Measurements from ENCODE around the gene FHOD3.

DNA sequence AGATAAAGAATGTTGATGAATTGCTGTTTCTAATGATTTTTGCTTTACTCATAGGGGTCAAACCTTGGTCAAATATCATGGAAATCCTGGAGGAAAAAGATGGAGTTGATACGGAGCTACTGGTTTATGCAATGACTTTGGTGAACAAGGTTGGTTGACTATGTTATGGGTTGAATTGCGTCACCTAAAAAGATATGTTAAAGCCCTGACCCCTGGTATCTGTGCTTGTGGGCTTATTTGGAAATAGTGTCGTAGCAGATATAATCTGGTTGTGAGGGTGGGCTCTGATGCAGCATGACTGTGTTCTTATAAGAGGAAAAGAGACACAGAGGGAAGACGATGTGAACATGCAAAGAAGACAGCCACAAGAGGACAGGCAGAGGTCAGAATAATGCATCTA, 305.1 kb downstream of the FHOD3 start:
- TF ChIP-seq EZH2 (IDR thresholded peaks at IDR 0.05; ENCODE audit: low read depth, unreplicated experiment): no peak
- TF ChIP-seq, protein P1, sequence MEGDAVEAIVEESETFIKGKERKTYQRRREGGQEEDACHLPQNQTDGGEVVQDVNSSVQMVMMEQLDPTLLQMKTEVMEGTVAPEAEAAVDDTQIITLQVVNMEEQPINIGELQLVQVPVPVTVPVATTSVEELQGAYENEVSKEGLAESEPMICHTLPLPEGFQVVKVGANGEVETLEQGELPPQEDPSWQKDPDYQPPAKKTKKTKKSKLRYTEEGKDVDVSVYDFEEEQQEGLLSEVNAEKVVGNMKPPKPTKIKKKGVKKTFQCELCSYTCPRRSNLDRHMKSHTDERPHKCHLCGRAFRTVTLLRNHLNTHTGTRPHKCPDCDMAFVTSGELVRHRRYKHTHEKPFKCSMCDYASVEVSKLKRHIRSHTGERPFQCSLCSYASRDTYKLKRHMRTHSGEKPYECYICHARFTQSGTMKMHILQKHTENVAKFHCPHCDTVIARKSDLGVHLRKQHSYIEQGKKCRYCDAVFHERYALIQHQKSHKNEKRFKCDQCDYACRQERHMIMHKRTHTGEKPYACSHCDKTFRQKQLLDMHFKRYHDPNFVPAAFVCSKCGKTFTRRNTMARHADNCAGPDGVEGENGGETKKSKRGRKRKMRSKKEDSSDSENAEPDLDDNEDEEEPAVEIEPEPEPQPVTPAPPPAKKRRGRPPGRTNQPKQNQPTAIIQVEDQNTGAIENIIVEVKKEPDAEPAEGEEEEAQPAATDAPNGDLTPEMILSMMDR (conservative IDR thresholded peaks at IDR 0.05; ENCODE audit: low read depth in 2 of 2): no peak
- TF ChIP-seq EZH2phosphoT487 (IDR thresholded peaks at IDR 0.05; ENCODE audit: unreplicated experiment): no peak
- TF ChIP-seq, protein P2, sequence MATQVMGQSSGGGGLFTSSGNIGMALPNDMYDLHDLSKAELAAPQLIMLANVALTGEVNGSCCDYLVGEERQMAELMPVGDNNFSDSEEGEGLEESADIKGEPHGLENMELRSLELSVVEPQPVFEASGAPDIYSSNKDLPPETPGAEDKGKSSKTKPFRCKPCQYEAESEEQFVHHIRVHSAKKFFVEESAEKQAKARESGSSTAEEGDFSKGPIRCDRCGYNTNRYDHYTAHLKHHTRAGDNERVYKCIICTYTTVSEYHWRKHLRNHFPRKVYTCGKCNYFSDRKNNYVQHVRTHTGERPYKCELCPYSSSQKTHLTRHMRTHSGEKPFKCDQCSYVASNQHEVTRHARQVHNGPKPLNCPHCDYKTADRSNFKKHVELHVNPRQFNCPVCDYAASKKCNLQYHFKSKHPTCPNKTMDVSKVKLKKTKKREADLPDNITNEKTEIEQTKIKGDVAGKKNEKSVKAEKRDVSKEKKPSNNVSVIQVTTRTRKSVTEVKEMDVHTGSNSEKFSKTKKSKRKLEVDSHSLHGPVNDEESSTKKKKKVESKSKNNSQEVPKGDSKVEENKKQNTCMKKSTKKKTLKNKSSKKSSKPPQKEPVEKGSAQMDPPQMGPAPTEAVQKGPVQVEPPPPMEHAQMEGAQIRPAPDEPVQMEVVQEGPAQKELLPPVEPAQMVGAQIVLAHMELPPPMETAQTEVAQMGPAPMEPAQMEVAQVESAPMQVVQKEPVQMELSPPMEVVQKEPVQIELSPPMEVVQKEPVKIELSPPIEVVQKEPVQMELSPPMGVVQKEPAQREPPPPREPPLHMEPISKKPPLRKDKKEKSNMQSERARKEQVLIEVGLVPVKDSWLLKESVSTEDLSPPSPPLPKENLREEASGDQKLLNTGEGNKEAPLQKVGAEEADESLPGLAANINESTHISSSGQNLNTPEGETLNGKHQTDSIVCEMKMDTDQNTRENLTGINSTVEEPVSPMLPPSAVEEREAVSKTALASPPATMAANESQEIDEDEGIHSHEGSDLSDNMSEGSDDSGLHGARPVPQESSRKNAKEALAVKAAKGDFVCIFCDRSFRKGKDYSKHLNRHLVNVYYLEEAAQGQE (IDR thresholded peaks at IDR 0.05; ENCODE audit: unreplicated experiment): no peak
